Mucosa of descending colon (tissue), 3 donors: ENCODE measurements around the gene FAM210A. TPM values are rescaled to one million over a fixed set of nuclear protein-coding genes. Genes with fewer than 3 reads are reported as not detected.

Experiments used
- ATAC-seq: fragments of 200-7000 bp; cut with Tn5 transposase; one replicate; pipeline ENCODE4 v1.9.1; 2020; ENCODE audit warnings: mild to moderate bottlenecking, moderate library complexity
- DNase-seq, 3 donors: peaks; one replicate each; pipeline ENCODE4 v3.0.0-alpha.2; 2020
- H3K36me3 ChIP-seq: fragments of 200-600 bp; one replicate; pipeline ENCODE4 v1.8.0; 2021; ENCODE audit warnings: low read depth, mild to moderate bottlenecking
- H3K4me1 ChIP-seq: fragments of 200-600 bp; one replicate; pipeline ENCODE4 v1.8.0; 2021; ENCODE audit warnings: low read depth, mild to moderate bottlenecking
- H3K4me3 ChIP-seq: fragments of 200-600 bp; one replicate; pipeline ENCODE4 v1.8.0; 2021; ENCODE audit warnings: mild to moderate bottlenecking
- H3K9me3 ChIP-seq: fragments of 200-600 bp; one replicate; pipeline ENCODE4 v1.8.0; 2021; ENCODE audit warnings: mild to moderate bottlenecking
- intact Hi-C, 2 donors: fragments of 100-400 bp; cut with DNase I in 1 of 2; cut with micrococcal nuclease in 1 of 2; formaldehyde crosslinking; loops; one replicate each; pipeline versions ENCODE4 v1.11.0 to v1.11.1; 2022; cut with DNase I, micrococcal nuclease
- total RNA-seq, 3 donors: library from RNA; stranded (reverse); fragmentation: NEBNext Ultra II Directional in 2 of 3; extraction: Animal tissue kit (Norgen Biotek cat#: 25700) in 2 of 3; gene quantifications; one replicate each; pipeline versions ENCODE4 v1.2.1 to v1.2.4, GENCODE V29; 2021 to 2023
- TF ChIP-seq, protein P1 (sequence below): fragments of 200-600 bp; IDR thresholded peaks from one replicate; pipeline ENCODE4 v1.8.0; 2022; ENCODE audit warnings: antibody characterized with exemption, mild to moderate bottlenecking
- donor health status: DM: no; HTN: no; CAD: no; lungs with moderate emphysema.
- donor health status: DM: no; HTN: no; CAD: no.
- donor health status: DM: no; HTN: yes; CAD: no.

FAM210A gene
- total RNA-seq, 3 donors from 2014 or later: 14.4 to 17.5 (median 16.2) TPM

DNA sequence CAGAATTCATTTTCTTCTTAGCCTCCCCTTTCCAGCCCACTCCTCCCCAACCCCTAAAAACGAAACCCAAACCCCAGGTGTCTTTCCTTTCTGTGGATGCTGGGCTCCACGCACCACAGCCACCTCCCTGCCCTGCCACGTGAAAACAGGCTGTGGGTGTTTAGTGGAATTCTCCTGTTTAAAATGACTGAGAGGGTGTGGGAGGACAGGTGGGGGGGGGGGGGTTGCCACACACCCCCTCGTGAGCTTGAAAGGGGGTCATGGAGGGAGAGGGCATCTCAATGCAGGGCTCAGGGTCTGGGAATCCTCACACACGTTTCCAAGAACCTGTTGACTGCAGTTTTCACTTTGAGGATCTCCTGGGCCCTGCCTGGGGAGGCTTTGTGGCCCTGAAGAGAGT is 110.3 kb downstream of the FAM210A start:
- H3K9me3 ChIP-seq: no peaks in the 10 kb centered on the region
- no peak for ATAC-seq
- intact Hi-C loops: no loop called here
- TF ChIP-seq, protein P1, sequence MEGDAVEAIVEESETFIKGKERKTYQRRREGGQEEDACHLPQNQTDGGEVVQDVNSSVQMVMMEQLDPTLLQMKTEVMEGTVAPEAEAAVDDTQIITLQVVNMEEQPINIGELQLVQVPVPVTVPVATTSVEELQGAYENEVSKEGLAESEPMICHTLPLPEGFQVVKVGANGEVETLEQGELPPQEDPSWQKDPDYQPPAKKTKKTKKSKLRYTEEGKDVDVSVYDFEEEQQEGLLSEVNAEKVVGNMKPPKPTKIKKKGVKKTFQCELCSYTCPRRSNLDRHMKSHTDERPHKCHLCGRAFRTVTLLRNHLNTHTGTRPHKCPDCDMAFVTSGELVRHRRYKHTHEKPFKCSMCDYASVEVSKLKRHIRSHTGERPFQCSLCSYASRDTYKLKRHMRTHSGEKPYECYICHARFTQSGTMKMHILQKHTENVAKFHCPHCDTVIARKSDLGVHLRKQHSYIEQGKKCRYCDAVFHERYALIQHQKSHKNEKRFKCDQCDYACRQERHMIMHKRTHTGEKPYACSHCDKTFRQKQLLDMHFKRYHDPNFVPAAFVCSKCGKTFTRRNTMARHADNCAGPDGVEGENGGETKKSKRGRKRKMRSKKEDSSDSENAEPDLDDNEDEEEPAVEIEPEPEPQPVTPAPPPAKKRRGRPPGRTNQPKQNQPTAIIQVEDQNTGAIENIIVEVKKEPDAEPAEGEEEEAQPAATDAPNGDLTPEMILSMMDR: no peak
- no peaks in the 10 kb centered on the region for H3K36me3 ChIP-seq
- DNase-seq: no peak
- H3K4me3 ChIP-seq: no peak overlapping the region
- no peaks in the 10 kb centered on the region for H3K4me1 ChIP-seq

DNA sequence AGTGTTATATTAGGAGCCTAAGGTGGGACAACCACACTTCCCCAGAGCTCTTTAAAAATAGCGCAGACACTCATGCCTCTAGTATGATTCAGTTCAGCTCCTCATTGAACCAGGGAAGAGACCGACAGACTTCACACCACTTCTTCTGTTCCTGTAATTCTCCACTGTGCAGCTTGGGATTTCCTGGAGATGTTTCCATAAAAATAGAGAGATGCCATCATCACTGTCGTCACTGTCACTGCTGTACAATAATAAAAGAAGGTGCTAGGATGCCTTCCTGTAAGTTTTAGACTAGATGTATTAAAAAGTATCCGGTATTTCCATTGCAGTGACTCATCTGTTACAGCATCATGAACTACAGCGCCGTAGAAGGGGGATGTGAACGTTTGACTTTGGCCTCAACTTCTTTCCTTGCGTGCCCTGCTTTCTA is 110.9 kb downstream of the FAM210A start:
- no peak for DNase-seq
- intact Hi-C loops: no loop called here
- ATAC-seq: no peak
- Histone ChIP-seq H3K9me3 (no peaks in the 10 kb centered on the region), H3K4me3 (no peak overlapping the region), H3K36me3 (no peaks in the 10 kb centered on the region), H3K4me1 (peaks cover 2% of the 10 kb centered on the region)
- TF ChIP-seq, protein P1: no peak

DNA sequence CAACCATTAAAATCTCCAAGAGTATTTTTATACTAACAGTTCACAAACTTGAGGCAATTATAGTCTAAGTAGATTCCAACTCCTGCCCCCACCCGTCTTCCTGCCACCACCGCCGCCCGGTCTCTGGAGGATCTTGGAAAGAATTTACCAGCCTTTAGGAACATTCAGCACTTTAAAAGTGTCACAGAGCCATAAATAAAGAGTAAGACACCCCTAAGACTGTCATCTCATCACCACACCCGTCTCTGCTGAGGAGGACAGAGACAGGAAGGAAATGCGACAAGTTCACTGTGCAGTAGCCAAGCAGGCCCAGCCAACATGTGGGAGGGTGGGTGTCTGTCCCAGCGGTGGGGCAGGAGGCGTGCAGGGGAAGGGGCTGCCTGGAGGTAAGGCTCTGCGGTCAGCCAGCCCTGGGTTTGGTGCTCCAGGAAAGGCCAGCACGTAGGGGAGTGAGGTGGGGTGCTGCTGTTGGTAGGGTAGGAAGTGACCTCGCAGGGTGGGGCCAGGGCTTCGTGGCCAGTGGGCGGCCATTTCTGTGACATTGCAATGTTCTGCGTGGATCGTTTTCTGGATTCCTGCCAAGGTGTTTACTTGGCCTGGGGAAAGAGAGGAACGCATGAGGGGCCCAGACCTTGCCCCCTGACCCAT is 111.6 kb downstream of the FAM210A start:
- intact Hi-C loops: no loop called here
- Histone ChIP-seq H3K4me1 (peaks cover 2% of the 10 kb centered on the region), H3K4me3 (no peak overlapping the region), H3K36me3 (no peaks in the 10 kb centered on the region), H3K9me3 (no peaks in the 10 kb centered on the region)
- DNase-seq (no peak), ATAC-seq (peak; percentile 44)
- TF ChIP-seq, protein P1: no peak

DNA sequence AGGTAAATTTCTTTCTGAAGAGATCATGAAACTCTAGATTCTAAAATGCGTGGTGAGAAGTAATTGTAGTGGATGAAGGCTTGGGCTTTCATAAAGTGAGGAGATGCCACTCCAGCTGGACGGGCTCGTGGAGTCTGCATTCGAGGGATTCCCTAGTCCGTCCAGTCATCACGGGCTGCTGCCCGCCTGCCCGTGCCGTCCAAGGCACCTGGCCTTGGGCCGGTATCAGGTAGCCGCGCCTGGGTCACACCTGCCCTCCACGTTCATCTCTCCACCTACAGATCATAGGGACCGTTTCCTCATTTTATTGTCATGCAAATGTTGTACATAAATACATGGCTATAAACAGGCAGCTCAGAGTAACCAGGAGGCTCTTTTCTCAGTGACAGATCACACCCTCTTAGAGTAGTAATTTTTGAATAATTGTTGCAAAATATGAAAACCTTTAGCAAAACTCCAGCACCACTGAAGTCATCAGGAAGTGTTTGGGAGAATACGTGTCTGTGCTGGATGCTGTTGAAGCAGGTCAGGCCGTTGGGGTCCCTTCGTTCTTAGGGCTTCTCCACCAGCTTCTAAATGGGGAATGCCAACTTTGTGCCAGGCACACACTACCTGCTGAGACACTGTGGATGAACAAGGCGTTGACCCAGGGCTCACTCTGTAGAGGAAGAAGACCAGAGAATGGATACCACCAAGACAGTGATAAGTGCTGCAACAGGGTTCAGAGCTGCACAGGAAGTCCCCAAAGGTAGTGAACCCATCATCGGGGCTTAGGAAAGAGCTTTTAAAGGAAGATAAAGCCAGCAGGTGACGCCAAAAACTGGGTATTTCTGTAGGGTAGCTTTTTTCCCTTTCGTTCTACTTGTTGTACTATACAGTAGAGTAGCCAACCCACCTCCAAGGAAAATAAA is 112.5 kb downstream of the FAM210A start:
- H3K4me1 ChIP-seq: peaks cover 2% of the 10 kb centered on the region
- no peaks in the 10 kb centered on the region for H3K36me3 ChIP-seq
- TF ChIP-seq, protein P1: no peak
- DNase-seq: peak in 2 of 3 donors; percentile 27 to 52
- intact Hi-C loops: no loop called here
- ATAC-seq: peak; percentile 55
- H3K4me3 ChIP-seq: no peak overlapping the region
- no peaks in the 10 kb centered on the region for H3K9me3 ChIP-seq

Other genes with a start within 250 kb of the FAM210A start
- 10 to 100 TPM; 13.7 to 25.8 (median 19.4) TPM for gene RNMT, start 115 bp upstream of the FAM210A start, total RNA-seq
- gene MC5R, start 97.6 kb upstream of the FAM210A start, total RNA-seq: not detected
- gene MC2R, start 189.0 kb upstream of the FAM210A start, total RNA-seq: not detected